Psoas muscle (tissue), 8 donors: Measurements from ENCODE around the gene CDK19. TPM values are rescaled to one million over a fixed set of nuclear protein-coding genes. Genes with fewer than 3 reads are reported as not detected.
"Not testable (repeated sequence)": the region's sequence is repeated elsewhere in the genome, so short reads cannot be mapped to it uniquely, and the experiment has no call there.

Experiments used
- ATAC-seq, 4 donors: fragments of 200-7000 bp; cut with Tn5 transposase; one replicate each; pipeline ENCODE4 v1.9.1; 2020; ENCODE audit warnings: moderate library complexity in 3 of 4, mild to moderate bottlenecking in 2 of 4
- DNase-seq, 2 donors: peaks; one replicate each; pipeline ENCODE4 v3.0.0-alpha.2; 2020
- H3K27ac ChIP-seq: fragments of 200-600 bp; one replicate; pipeline ENCODE4 v1.8.0; 2022
- H3K27me3 ChIP-seq, 3 donors: fragments of 200-600 bp in 1 of 3; one replicate each; pipeline versions ENCODE4 v1.6.1 to v1.8.0; 2013 to 2022; ENCODE audit warnings: low read length in 2 of 3, mild to moderate bottlenecking in 2 of 3, moderate library complexity in 1 of 3; ENCODE audit not compliant: insufficient read depth in 3 of 3
- H3K36me3 ChIP-seq, 2 donors: fragments of 200-600 bp in 1 of 2; one replicate each; pipeline versions ENCODE4 v1.6.1 to v1.8.0; 2013 to 2022; ENCODE audit warnings: low read depth in 1 of 2, mild to moderate bottlenecking in 1 of 2, moderate library complexity in 1 of 2; ENCODE audit not compliant: insufficient read depth in 1 of 2
- H3K4me1 ChIP-seq: fragments of 200-600 bp; one replicate; pipeline ENCODE4 v1.8.0; 2022
- H3K4me3 ChIP-seq: fragments of 200-600 bp; one replicate; pipeline ENCODE4 v1.8.0; 2022; ENCODE audit warnings: mild to moderate bottlenecking
- H3K9me3 ChIP-seq: fragments of 200-600 bp; one replicate; pipeline ENCODE4 v1.8.0; 2022
- CTCF ChIP-seq: fragments of 200-600 bp; IDR thresholded peaks from one replicate; pipeline ENCODE4 v1.8.0; 2022; ENCODE audit warnings: antibody characterized with exemption
- WGBS, 3 donors: extraction: QIAGEN DNeasy Blood & Tissue Kit; methylation state at CpG; one replicate each; pipeline versions ENCODE4 v1.1.6 to v1.1.7; 2013; 5-methylcytosine and 5-hydroxymethylcytosine counted together
- intact Hi-C, 2 donors: fragments of 100-400 bp; cut with DNase I; formaldehyde crosslinking; loops; one replicate each; pipeline versions ENCODE4 v1.11.0 to v1.14.2; 2022
- polyA plus RNA-seq, 3 donors: library from polyadenylated mRNA; stranded (reverse); fragments of 200-250 nt; gene quantifications; one replicate each; pipeline ENCODE4 v1.2.3, GENCODE V29; 2013
- total RNA-seq, 4 donors: library from RNA; stranded (reverse); fragmentation: NEBNext Ultra II Directional in 2 of 4; extraction: Animal tissue kit (Norgen Biotek cat#: 25700) in 2 of 4; gene quantifications; one replicate each; pipeline versions ENCODE4 v1.2.1 to v1.2.4, GENCODE V29; 2021 to 2023
- donor health status: healthy with polysubstance abuse.
- donor health status: DM: no; HTN: no; CAD: no; lungs with moderate emphysema.
- donor health status: Bipolar disorder and iron deficiency.
- donor health status: healthy.
- donor health status: DM: yes; HTN: yes; CAD: no.
- donor health status: DM: no; HTN: no; CAD: no.
- donor health status: DM: no; HTN: no; CAD: no.
- donor health status: DM: yes; HTN: yes; CAD: no.

CDK19 gene
- total and polyA plus RNA-seq, 7 donors: 2.2 to 11.6 (median 5.5) TPM

- Histone ChIP-seq H3K4me3 (no peak overlapping the region), H3K9me3 (no peaks in the 10 kb centered on the region), H3K27me3 (no peaks in the 10 kb centered on the region), H3K27ac (no peak overlapping the region), H3K36me3 (no peaks in the 10 kb centered on the region), H3K4me1 (no peaks in the 10 kb centered on the region)
- DNase-seq (no peak), ATAC-seq (no peak)
- intact Hi-C loops: no loop called here
- no peak for TF ChIP-seq CTCF
- WGBS, 3 donors: 95 to 97% (median 95%) methylated on average over 2 of the region's 2 CpGs
Observed at GRCh38 chr6:110769923-110770322, 45.3 kb downstream of the CDK19 start.

- H3K4me1 ChIP-seq: no peaks in the 10 kb centered on the region
- intact Hi-C loops: no loop called here
- no peaks in the 10 kb centered on the region for H3K36me3 ChIP-seq
- DNase-seq (no peak), ATAC-seq (no peak)
- H3K27ac ChIP-seq: no peak overlapping the region
- no peaks in the 10 kb centered on the region for H3K27me3 ChIP-seq
- H3K4me3 ChIP-seq: no peak overlapping the region
- 49 to 100% (median 77%) methylated on average over 1 of the region's 1 CpG for whole genome bisulfite sequencing, 3 donors
- H3K9me3 ChIP-seq: no peaks in the 10 kb centered on the region
- no peak for TF ChIP-seq CTCF
Observed at GRCh38 chr6:110768057-110768456, 47.2 kb downstream of the CDK19 start.

- Histone ChIP-seq H3K9me3 (no peaks in the 10 kb centered on the region), H3K27me3 (no peaks in the 10 kb centered on the region), H3K4me1 (no peaks in the 10 kb centered on the region), H3K4me3 (no peak overlapping the region), H3K36me3 (no peaks in the 10 kb centered on the region), H3K27ac (no peak overlapping the region)
- 87 to 96% (median 93%) methylated on average over 3 of the region's 3 CpGs for WGBS, 3 donors
- intact Hi-C loops: no loop called here
- DNase-seq: no peak
- no peak for TF ChIP-seq CTCF
- no peak for ATAC-seq
Observed at GRCh38 chr6:110761371-110761770, 53.9 kb downstream of the CDK19 start.

- ATAC-seq: no peak
- intact Hi-C loops: no loop called here
- no peak overlapping the region for H3K27ac ChIP-seq
- no peaks in the 10 kb centered on the region for H3K27me3 ChIP-seq
- no peaks in the 10 kb centered on the region for H3K36me3 ChIP-seq
- TF ChIP-seq CTCF: no peak
- no peaks in the 10 kb centered on the region for H3K4me1 ChIP-seq
- no peak overlapping the region for H3K4me3 ChIP-seq
- no peak for DNase-seq
- WGBS, 3 donors: 94 to 97% (median 97%) methylated on average over 8 of the region's 8 CpGs
- H3K9me3 ChIP-seq: no peaks in the 10 kb centered on the region
Observed at GRCh38 chr6:110760589-110760988, 54.7 kb downstream of the CDK19 start.

DNA sequence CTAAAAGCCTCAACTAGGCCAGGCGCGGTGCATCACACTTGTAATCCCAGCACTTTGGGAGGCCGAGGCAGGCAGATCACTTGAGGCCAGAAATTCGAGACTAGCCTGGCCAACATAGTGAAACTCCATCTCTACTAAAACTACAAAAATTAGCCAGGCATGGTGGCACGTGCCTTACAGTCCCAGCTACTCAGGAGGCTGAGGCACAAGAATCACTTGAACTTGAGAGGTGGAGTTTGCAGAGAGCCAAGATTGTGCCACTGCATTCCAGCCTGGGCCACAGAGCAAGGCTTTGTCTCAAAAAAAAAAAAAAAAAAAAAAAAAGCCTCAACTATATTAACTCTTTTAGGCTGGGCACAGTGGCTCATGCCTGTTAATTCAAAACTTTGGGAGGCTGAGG lies 55.2 kb downstream of the CDK19 start:
- ATAC-seq, H3K4me3 ChIP-seq: not testable (repeated sequence)
- 80 to 92% (median 84%) methylated on average over 5 of the region's 5 CpGs for WGBS, 3 donors

More for the DNA sequence above, 55.2 kb downstream of the CDK19 start:
- intact Hi-C loops, DNase-seq, H3K4me1 ChIP-seq, H3K9me3 ChIP-seq, H3K27ac ChIP-seq, H3K36me3 ChIP-seq, H3K27me3 ChIP-seq: not testable (repeated sequence)
